Coronary artery (tissue), 2 donors: ENCODE measurements around the gene AKAP13.

Experiments used
- DNase-seq: peaks from one replicate; pipeline ENCODE4 v3.0.0-alpha.2; 2017; ENCODE audit warnings: low spot score
- H3K27ac ChIP-seq, 2 donors: fragments of 200-600 bp; sonication (generic); one replicate each; pipeline ENCODE4 v1.5.1; 2016 to 2019
- H3K4me3 ChIP-seq: fragments of 200-600 bp; sonication (generic); 2 replicates; pipeline ENCODE4 v1.5.1; 2016; ENCODE audit warnings: mild to moderate bottlenecking, moderate library complexity
- TF ChIP-seq, protein P1 (sequence below): fragments of 200-600 bp; sonication (generic); IDR thresholded peaks from one replicate; pipeline ENCODE4 v1.5.1; 2019; ENCODE audit warnings: antibody characterized with exemption

AKAP13 gene

DNA sequence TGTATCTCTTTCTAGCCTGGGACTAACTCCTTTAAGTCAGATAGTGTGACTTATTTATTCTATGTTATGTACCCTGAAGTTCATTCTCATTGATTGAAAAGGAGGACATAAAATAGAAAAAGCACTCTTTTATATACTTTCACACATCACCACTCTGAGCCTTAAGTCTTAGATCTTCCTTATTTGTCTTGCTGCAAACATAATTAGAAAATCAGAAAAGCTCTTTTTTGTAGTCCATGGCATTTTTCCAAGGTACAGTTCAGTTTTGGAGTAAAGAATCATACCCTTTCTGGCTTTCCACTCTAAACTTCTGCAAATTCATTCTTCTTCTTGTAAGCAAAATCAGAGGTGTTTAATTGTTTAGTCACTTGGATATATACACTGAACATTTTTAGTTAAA is 75.5 kb downstream of the AKAP13 start:
- TF ChIP-seq, protein P1, sequence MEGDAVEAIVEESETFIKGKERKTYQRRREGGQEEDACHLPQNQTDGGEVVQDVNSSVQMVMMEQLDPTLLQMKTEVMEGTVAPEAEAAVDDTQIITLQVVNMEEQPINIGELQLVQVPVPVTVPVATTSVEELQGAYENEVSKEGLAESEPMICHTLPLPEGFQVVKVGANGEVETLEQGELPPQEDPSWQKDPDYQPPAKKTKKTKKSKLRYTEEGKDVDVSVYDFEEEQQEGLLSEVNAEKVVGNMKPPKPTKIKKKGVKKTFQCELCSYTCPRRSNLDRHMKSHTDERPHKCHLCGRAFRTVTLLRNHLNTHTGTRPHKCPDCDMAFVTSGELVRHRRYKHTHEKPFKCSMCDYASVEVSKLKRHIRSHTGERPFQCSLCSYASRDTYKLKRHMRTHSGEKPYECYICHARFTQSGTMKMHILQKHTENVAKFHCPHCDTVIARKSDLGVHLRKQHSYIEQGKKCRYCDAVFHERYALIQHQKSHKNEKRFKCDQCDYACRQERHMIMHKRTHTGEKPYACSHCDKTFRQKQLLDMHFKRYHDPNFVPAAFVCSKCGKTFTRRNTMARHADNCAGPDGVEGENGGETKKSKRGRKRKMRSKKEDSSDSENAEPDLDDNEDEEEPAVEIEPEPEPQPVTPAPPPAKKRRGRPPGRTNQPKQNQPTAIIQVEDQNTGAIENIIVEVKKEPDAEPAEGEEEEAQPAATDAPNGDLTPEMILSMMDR: no peak
- no peak overlapping the region for H3K27ac ChIP-seq
- H3K4me3 ChIP-seq: no peak overlapping the region
- no peak for DNase-seq

DNA sequence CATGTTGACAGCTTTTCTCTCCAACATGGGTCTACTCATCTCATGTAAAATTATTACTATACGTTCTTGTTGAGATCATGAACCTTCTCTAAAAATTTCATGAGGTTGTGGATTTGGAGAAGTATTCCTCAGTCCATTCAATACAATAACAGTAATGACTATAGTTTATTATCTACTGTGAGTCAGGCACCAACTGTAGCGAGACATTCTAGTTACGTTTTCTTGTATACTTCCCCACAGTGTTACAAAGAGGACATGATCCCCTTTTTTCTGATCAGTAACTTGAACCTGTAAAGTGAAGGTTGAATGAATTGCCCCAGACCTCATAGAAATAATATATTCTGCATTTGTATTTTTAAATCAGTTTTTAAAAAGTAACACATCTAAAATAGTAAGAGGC is 76.4 kb downstream of the AKAP13 start:
- no peak overlapping the region for H3K27ac ChIP-seq
- TF ChIP-seq, protein P1: no peak
- no peak overlapping the region for H3K4me3 ChIP-seq
- DNase-seq: no peak

DNA sequence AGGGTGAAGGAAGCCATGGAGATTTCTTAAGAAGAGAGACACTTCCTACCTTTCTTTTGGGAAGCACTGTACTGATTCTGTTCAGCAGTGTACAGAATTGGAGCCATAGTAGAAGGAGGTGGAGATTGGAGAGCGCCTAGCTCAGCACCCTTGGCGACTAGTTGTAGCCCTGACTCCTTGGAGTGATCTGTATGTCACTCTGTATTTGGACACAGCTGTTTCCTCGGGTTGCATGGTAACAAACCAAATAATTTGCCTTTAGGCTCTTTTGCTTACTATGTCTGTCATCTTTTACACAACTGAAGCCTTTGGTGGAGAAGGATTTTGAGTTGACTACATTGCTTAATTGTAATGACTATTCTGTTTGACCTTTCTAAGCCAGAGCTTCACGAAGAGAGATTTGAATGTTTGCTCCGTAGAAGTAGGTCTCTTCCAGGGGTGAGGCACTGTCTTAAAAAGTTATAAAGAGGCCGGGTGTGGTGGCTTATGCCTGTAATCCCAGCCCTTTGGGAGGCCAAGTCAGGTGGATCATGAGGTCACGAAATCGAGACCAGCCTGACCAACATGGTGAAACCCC is 77.1 kb downstream of the AKAP13 start:
- TF ChIP-seq, protein P1: no peak
- no peak for DNase-seq
- Histone ChIP-seq H3K27ac (no peak overlapping the region), H3K4me3 (no peak overlapping the region)

DNA sequence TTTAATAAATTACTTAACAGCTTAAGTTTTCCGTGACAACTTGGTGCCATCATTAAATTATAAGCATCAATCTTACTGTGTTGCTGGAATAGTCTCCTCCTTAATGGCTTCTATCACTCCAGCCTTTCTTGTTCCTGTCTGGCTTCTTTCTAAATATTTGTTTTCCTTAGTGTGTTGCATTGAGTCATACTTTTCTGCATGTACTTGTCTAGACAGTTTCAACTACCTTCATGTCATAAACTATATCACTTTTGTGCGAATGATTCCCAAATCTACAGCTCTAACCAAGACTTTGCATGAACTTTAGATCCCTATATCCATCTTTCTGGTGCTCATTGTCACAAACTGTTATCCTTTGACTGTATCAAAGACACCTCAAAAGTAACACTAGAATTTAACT is 78.4 kb downstream of the AKAP13 start:
- Histone ChIP-seq H3K4me3 (no peak overlapping the region), H3K27ac (no peak overlapping the region)
- DNase-seq: no peak
- TF ChIP-seq, protein P1: no peak

DNA sequence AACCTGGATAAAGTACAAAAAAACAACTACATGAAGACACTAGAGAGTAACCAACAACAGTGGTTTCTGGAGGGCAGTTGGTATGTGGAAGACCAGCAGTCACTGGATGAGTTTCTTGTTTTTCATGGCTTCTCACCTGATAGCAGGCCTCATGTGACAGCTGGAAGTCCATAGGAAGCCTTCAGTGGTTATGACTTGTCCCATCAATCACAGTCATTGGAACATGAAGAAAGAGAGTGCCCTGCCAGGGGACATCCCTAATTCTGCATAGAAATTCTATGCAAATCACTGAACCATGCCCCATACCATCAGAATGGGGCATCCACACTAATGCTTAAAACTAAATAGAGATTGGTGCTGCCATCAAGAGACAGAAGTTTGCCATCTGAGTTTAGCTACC is 81.6 kb downstream of the AKAP13 start:
- no peak overlapping the region for H3K27ac ChIP-seq

DNA sequence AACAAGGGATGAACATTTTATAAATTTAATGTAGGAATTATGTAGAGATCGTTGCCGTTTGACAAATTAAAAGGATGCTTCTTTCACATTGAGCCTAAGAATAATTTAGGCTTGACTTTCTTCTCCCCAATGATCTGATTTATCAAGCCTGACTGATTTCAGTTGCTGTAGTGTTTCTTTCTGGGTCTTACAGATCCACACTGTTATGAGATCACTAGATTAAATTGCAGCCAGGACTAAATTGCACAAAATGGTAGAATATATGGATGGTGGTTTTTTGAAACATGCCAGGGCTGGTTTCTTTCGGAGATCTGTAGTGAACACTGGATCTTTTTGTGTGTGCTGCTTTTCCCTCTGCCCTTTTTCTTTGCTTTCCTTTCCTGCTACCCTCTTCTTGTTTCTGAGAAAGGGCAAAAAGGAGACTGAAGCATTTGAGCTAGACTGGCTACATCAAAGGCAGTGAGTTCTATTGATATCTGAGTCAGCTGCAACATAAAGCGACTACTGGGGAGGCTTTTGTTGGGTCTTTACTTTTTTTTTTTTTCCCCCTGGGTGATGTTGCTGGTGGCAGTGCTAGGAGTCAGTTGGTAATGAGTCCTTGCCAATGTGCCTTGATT is 83.0 kb downstream of the AKAP13 start:
- no peak for DNase-seq
- Histone ChIP-seq H3K27ac (no peak overlapping the region), H3K4me3 (no peak overlapping the region)
- TF ChIP-seq, protein P1: no peak

More for the DNA sequence above, 81.6 kb downstream of the AKAP13 start:
- DNase-seq: no peak
- no peak overlapping the region for H3K4me3 ChIP-seq
- TF ChIP-seq, protein P1: no peak

DNA sequence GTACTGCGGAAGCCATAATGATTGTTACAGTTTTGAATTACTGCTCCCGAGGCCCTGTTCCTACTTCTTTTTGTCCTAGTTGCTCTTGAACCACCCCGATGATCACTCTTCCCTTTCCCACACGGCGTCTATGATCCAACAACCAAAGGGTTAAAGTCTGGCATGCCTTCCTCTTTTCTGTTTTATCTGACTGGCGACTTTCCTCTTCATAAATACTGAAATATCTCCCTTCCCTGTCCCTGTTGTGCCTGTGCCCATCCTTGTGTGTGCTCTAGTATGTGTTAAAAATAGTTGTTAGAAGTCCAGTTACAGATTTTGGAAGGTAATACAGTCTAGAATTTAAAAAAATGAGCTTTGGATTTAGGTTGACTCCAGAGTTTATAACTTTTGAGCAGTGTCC is 83.6 kb downstream of the AKAP13 start:
- Histone ChIP-seq H3K27ac (no peak overlapping the region), H3K4me3 (no peak overlapping the region)
- TF ChIP-seq, protein P1: no peak
- DNase-seq: no peak
